ENCODE results near the gene SH3GLB1. TPM values are rescaled to one million over a fixed set of nuclear protein-coding genes. Genes with fewer than 3 reads are reported as not detected.

The SH3GLB1 gene
- total RNA-seq, 1 experiment from 2014 or later: 36.6 TPM

GRCh38 chr1:86773341-86774288, 69.2 kb downstream of the SH3GLB1 start:
- Histone ChIP-seq H3K79me2 (ENCODE audit: insufficient read depth, low read length) (no peaks in the 10 kb centered on the region), H2AFZ (ENCODE audit: low read length) (no peak overlapping the region), H4K5ac (ENCODE audit: insufficient read length, low read depth, low read length) (no peak overlapping the region), H2BK12ac (ENCODE audit: insufficient read length, low read depth, low read length) (no peak overlapping the region), H3K4me2 (ENCODE audit: insufficient read depth, insufficient read length, low read length) (no peak overlapping the region), H3K18ac (ENCODE audit: insufficient read length, low read depth, low read length) (no peak overlapping the region), H2AK5ac (ENCODE audit: insufficient read length, low read length) (no peak overlapping the region), H3K23me2 (ENCODE audit: insufficient read length, low read depth, low read length, poor library complexity, severe bottlenecking) (no peaks in the 10 kb centered on the region), H2BK120ac (ENCODE audit: low read depth, low read length, poor library complexity, severe bottlenecking) (no peak overlapping the region), H3K79me1 (ENCODE audit: insufficient read depth, low read depth, low read length, poor library complexity, severe bottlenecking) (no peaks in the 10 kb centered on the region), H3K4me1 (ENCODE audit: insufficient read depth, low read length) (peaks cover 3% of the 10 kb centered on the region; the same call in 1 of the 2 replicates), H3K14ac (ENCODE audit: insufficient read depth, low read length) (no peak overlapping the region), H3K9ac (ENCODE audit: extremely low read depth, insufficient read length, low read length) (no peak overlapping the region), H3K56ac (ENCODE audit: insufficient read length, low read depth, low read length) (no peak overlapping the region), H3K9me3 (ENCODE audit: control insufficient read depth, low read depth, low read length) (no peaks in the 10 kb centered on the region), H4K8ac (replicated peaks; ENCODE audit: insufficient read length, low read depth, low read length) (no peak overlapping the region), H3T11ph (ENCODE audit: low read length) (no peak overlapping the region), H4K91ac (ENCODE audit: insufficient read length, low read depth, low read length) (no peak overlapping the region), H2BK15ac (ENCODE audit: low read depth, low read length) (no peak overlapping the region), H4K20me1 (ENCODE audit: control insufficient read depth, insufficient read depth, insufficient read length) (no peaks in the 10 kb centered on the region), H2BK20ac (ENCODE audit: low read depth, low read length, poor library complexity, severe bottlenecking) (no peak overlapping the region), H3K27ac (ENCODE audit: insufficient read length, low read depth, low read length) (no peak overlapping the region), H3K4ac (ENCODE audit: low read depth, low read length) (no peak overlapping the region), H3K27me3 (ENCODE audit: insufficient read depth, low read length) (no peaks in the 10 kb centered on the region), H3K23ac (ENCODE audit: insufficient read length, low read depth, low read length) (no peak overlapping the region), H2BK5ac (ENCODE audit: insufficient read length, low read length) (no peak overlapping the region)
- Mint-ChIP-seq H3K36me3 (ENCODE audit: insufficient read depth in 1 of 3, low read depth in 3 of 3) (no peaks in the 10 kb centered on the region), H3K4me1 (peaks cover 20% of the 10 kb centered on the region in 2 experiments), H3K4me3 (no peak overlapping the region), H3K27ac (no peak overlapping the region), H3K27me3 (ENCODE audit: low read depth) (no peaks in the 10 kb centered on the region), H3K9me3 (no peaks in the 10 kb centered on the region)
- WGBS (ENCODE audit: extremely low coverage, insufficient read length, low lambda C conversion rate): no CpG with 5 or more reads among the region's 5 CpGs
- no peak for DNase-seq
- TF ChIP-seq CTCF (conservative IDR thresholded peaks at IDR 0.05): no peak

Data from H9 (cell line).